ENCODE measurements around the gene C1orf87.

C1orf87 gene

GRCh38 chr1:60055336-60055735, 18.2 kb downstream of the C1orf87 start:
- DNase-seq, result no peak

GRCh38 chr1:60054374-60054773, 19.2 kb downstream of the C1orf87 start:
- DNase-seq, result no peak

GRCh38 chr1:60052601-60053000, 21.0 kb downstream of the C1orf87 start:
- no peak for DNase-seq

DNA sequence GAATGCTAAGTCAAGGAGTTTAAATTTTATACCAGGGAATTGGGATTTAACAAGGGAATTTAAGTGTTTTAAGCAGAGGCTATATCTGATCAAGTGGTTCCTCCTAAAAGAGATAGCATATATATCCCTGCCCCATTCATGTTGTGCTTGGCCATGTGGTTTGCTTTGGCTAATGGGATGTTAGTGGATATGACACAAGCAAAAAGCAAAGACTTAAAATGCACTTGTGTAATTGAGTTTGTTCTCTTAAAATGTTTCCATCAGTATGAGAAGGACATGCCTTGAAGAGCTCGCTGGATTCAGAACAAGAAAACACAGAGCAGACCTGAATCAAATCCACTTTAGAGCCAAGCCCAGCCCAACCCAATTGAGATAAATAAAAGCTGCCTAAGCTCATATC, 22.4 kb downstream of the C1orf87 start:
- no peak for DNase-seq

DNA sequence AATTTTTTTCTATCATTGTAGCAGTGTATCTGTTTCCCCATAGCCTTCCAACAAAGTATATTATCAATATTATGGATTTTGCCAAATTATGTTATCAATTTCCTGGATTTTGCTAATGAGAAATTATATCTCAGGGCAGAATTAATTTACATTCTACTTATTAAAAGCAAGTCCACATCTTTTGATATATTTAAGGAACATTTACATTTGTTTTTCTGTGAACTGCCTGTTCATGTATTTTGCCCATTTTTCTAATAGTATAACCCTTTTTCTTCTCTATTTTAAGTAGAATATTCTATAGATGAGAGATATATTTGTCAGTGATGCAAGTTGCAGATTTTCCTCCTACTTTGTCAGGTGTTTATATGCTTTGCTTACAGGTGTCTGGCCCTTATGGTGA, 24.4 kb downstream of the C1orf87 start:
- no peak for DNase-seq

DNA sequence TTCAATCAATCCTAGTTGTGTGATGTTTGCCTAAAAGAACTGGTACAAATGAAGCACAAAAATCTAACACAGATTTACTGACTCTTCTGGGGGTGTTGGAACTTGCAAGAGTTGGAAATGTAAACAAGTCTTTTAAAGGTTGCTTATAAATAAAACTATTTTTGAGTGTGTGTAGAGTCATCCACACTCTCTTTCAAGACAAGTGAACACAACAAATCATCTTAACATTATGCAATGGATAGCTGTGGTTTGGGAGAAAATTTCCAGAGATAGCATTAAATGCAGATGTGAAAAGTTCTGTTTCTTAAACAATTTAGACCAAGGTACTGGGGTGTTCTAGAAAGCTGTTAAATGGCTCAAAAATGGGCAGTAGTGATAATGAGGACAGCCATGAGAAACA, 28.7 kb downstream of the C1orf87 start:
- no peak for DNase-seq

- DNase-seq, result no peak
These were observed 31.8 kb downstream of the C1orf87 start for GRCh38 chr1:60041783-60042182.

GRCh38 chr1:60037669-60038068, 35.9 kb downstream of the C1orf87 start:
- no peak for DNase-seq

DNA sequence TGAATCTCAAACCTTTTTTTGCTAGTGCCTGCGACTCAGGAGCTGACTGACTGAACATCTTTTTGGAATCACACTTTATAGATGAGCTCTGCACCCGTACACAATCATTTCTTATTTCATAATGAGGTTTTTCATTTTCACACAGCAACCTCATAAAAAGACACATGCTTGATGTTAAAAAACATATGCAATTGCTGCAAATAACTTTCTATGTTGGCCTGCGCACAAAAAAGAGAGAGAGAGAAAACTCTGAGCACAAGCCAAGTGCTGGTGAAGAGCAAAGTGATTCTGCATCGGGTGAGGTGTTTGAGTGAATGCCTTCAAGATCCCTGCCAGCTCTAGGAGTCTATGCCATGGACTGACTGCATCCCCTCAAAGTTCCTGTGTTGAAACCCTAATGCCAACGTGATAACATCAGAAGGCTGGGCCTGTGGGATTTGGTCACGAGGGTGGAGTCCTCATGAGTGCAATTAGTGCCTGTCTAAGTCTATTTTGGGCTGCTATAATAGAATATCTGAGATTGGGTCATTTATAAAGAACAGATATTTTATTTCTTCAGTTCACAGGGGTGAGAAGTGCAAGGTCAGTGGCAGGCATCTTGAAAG, 36.6 kb downstream of the C1orf87 start:
- DNase-seq, result no peak

DNA sequence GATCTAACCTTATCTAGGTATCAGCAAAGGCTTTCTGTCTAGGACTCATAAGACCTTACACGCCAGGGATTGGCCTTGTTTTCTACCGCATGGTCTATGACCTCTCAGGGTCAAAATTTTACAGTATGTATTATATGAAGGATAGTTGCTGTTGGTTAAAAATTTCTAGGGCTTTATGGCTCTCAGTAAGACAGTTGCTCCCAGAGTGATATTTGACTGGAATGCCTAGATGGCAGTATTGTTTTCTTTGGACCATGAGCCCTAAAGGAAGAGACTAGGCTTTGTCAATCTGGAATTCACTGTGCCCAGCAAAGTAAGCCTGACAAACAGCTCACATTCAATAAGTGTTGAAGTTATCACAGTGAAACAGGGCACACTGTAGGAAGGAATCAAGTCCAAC, 37.6 kb downstream of the C1orf87 start:
- no peak for DNase-seq

- no peak for DNase-seq
These were observed 38.6 kb downstream of the C1orf87 start for GRCh38 chr1:60034999-60035398.

GRCh38 chr1:60033066-60033465, 40.5 kb downstream of the C1orf87 start:
- no peak for DNase-seq

GRCh38 chr1:60031146-60031545, 42.4 kb downstream of the C1orf87 start:
- no peak for DNase-seq

- DNase-seq, result no peak
These were observed 48.0 kb downstream of the C1orf87 start for GRCh38 chr1:60025552-60025951.

DNA sequence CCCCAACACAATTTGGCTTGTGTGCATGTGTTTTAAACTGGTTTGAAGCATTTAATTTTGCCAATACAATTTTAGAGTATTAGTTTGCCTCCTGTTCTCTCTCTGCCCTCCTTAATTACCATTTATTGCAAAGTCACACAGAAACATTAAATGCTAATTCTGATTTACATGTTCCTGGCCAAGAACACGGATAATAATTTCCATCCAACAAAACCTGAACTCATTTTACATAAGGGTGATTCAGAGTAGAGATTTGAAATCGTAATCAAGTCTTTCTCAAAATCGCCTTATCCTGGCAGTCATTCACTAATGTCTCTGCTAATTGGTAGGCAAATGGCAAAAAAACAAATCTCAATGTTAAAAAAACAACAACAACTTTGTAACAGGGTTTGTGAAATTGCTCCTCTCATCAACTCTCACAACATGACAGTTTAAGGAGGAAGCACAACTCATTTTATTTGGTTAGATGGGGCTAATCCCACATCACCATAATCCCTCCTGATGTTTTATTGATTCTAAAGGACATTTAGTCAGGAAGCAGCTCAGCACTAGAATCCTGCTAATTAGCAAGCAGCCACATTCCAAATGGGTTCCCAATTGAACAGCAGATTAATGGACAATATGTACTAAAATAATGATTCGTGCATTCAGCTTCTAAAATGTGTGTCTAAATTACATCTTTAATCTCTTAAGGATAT, 55.9 kb downstream of the C1orf87 start:
- DNase-seq, result no peak

DNA sequence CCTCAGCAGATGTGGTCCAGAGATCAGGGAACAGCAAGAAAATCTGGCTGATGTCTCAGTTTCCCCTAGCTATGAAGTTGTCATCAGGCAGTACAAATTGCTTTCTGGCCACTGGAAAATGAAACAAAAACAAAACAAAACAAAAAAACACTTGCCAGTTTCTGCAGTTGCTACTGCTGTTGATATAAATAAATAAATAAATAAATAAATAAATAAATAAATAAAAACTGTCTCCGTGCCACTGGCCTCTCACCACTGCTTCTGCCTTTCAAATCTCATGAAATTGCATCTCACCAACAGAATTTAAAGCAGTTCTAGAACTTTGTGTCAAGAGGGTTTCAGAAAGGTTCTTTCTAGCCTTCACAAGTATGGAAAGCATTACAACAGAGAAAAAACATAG, 62.9 kb downstream of the C1orf87 start:
- no peak for DNase-seq

GRCh38 chr1:60008500-60008899, 65.1 kb downstream of the C1orf87 start:
- no peak for DNase-seq

DNA sequence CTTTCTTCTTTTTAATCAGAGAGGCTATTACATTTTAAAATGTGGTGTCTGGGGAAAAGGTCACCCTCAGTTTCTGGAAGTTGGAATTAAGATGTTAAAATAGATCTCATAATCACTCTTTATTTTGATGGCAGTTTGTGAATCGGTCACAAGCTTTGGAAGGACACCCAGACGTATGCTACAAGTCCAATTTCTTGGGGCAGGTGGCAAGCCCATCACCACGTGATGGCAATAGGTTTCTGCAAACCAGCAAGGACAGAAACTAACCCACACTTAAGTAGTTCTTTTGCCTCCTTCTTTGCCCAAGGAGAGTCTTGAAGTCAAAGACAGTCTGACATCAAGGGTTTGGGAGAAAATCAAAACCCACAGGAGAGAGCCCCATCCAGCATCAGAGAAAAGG, 72.9 kb downstream of the C1orf87 start:
- no peak for DNase-seq

DNA sequence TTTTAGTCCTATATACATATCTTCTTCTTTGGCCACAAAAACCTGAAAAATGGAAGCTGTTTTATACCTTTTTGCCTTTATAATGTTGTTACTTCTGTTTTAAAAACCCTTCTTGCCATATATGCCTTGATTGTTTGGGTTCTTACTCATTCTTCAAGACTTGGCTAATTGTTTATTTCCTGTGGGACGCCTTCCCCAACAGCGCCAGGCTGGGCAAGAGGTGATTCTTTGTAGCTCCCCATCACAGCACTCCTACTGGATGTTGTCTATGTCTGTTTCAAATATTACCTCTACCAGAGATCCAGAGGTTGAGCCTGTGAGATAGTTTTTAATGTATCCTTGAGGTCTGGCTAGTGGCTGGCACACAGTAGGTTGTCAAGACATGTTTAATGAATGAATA, 73.8 kb downstream of the C1orf87 start:
- DNase-seq, result no peak

- DNase-seq, result no peak
These were observed 74.6 kb downstream of the C1orf87 start for GRCh38 chr1:59999006-59999405.

DNA sequence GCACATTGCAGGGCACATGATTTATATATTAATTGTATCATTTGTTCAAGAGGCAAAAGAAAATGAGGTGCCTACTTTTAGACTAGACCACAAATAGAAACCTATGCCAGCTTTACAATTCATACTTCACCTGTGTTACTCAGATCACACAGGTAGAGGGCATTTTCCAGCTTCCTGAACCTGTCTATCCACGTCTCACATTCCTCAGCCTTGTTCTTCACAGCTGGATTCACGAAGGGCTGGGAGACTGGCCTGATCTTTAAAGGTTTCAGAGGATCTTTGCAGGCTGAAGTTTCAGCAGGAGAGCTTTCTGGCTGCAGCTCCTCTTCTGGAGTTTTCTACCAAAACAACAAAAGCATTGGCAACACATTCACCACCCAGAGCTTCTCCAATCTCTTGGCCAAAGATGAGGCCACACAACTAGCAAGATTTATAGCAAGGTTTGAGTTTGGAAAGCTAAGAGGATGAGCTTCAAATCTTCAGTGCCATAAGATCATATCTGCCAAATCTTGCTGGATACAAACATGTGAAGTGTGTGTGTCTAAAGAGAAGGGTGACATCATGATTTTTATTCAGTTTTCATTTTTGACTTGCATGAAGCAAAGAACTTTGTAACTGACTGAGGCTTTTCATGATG, 76.0 kb downstream of the C1orf87 start:
- DNase-seq, result no peak

DNA sequence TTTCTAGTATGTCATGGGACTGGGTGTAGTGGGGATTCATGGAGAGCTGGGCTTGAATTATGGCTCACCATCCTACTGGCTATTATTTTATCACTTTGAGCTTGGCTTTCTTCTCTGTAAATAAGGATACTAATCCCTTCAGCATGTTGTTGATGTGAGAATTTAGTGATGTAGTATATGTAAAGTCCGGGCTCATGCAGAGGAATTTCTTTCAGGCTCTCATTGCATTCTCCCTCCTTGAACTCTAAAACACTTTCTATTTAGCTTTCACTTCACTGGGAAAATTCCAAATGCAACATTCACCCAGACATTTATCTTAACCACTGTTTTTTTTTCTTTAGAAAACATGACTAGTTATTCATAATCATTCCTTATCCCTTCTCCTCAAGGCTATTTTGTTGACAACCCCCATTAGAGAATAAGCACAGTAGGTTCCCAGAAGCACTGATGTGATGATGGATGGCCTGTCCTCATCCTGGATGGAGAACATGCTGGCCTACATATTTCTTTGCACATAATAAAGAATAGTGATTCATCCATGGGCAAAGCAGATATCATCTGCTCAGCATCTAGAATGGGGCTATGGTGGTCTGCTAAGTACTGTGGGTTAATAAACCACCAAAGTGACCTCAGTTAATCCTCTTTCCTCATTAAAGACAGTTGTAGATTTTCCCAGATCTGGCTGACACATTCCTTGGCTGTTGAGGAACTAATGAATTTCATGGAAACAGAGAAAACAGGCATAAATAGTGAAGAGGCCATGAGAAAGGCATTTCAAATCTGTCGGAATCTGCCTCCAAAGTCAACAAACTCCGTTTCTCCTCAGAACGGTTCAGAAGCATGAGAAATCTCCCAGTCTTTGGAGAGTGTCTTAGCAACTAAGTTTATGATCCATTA, 79.0 kb downstream of the C1orf87 start:
- peak; percentile 60 for DNase-seq

DNA sequence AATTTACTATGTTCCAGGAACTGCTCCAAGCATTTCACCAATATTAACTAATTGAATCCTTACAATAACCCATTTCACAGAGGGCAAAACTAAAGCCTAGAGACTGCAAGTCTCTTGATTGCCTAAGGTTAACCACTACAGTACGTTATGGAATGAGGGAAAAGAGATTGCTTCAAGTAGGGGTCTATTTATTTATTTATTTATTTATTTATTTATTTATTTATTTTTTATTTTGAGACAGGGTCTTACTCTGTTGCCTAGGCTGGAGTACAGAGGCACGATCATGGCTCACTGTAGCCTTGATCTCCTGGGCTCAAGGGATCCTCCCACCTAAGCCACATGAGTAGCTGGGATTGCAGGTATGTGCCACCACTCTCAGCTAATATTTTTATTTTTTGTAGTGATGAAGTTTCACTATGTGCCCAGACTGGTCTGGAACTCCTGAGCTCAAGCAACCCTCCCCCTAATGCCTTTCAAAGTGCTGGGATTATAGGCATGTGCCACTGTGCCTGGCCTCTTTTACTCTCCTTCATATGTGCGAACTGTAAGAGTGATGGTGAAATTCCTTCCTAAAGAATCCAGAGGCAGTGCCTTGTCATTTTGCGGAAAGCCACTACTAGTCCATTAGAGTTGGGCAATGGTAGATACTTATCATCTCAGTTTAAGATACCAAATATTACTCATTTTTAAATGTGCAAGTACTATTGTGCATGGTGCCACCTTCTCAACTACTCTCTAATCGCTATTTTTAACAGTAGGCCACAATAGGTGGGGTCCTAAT, 81.3 kb downstream of the C1orf87 start:
- no peak for DNase-seq
